IMR-90 (cell line): ENCODE data around the gene SNX11. TPM values are rescaled to one million over a fixed set of nuclear protein-coding genes. Genes with fewer than 3 reads are reported as not detected.
"Not testable (repeated sequence)": the region's sequence is repeated elsewhere in the genome, so short reads cannot be mapped to it uniquely, and the experiment has no call there.

ENCODE experiments used
- ATAC-seq: fragments of 200-7000 bp; cut with Tn5 transposase; 2 replicates; pipeline ENCODE4 v1.9.1; 2020; ENCODE audit warnings: low read depth, mild to moderate bottlenecking, moderate library complexity
- BruUV-seq: library from RNA; stranded (reverse); fragments of 400-500 nt; replicated peaks from 2 replicates; lab custom pipeline; 2021; lab: Mats Ljungman, UMichigan
- CTCF ChIA-PET: fragments of 300-600 bp; formaldehyde crosslinking; extraction: SDS; loops from one replicate; lab custom pipeline; 2021; ENCODE audit warnings: antibody characterized with exemption; lab: Yijun Ruan, JAX
- POLR2A ChIA-PET: fragments of 300-600 bp; sonication (Branson Sonifier 250); formaldehyde crosslinking; loops from one replicate; lab custom pipeline; 2022; ENCODE audit warnings: antibody characterized with exemption; ENCODE audit not compliant: unreplicated experiment; lab: Charles Lee
- DNase-seq: peaks from one replicate; pipeline ENCODE4 v3.0.0; 2013
- H2AFZ ChIP-seq: replicated peaks from 2 replicates; pipeline ENCODE3; 2013; ENCODE audit warnings: low read length, mild to moderate bottlenecking; ENCODE audit not compliant: poor library complexity
- H2AK5ac ChIP-seq: 2 replicates; pipeline ENCODE4 v1.6.1; 2013; ENCODE audit warnings: low read depth, low read length, inconsistent platforms
- H2AK9ac ChIP-seq: replicated peaks from 2 replicates; pipeline ENCODE3; 2013; ENCODE audit warnings: mild to moderate bottlenecking, low read depth, low read length, moderate library complexity; ENCODE audit not compliant: poor library complexity
- H2BK120ac ChIP-seq: 2 replicates; pipeline ENCODE4 v1.6.1; 2013; ENCODE audit warnings: low read depth, low read length, inconsistent platforms
- H2BK15ac ChIP-seq: 3 replicates; pipeline ENCODE4 v1.6.1; 2013; ENCODE audit warnings: low read depth, low read length, inconsistent platforms
- H2BK20ac ChIP-seq: 2 replicates; pipeline ENCODE4 v1.6.1; 2013; ENCODE audit warnings: low read depth, mild to moderate bottlenecking, inconsistent platforms, low read length, moderate library complexity
- H2BK5ac ChIP-seq: 2 replicates; pipeline ENCODE4 v1.6.1; 2013; ENCODE audit warnings: mild to moderate bottlenecking, low read depth, low read length, inconsistent platforms; ENCODE audit not compliant: poor library complexity, severe bottlenecking
- H3K14ac ChIP-seq: replicated peaks from 2 replicates; pipeline ENCODE4 v1.6.1; 2013; ENCODE audit warnings: low read depth, low read length, inconsistent platforms
- H3K18ac ChIP-seq: 2 replicates; pipeline ENCODE4 v1.6.1; 2013; ENCODE audit warnings: low read depth, low read length, control low read depth
- H3K23ac ChIP-seq: 2 replicates; pipeline ENCODE4 v1.6.1; 2013; ENCODE audit warnings: low read depth, low read length, inconsistent platforms
- H3K27ac ChIP-seq: 2 replicates; pipeline ENCODE4 v1.5.1; 2013; ENCODE audit warnings: mild to moderate bottlenecking, control low read depth, low read length; ENCODE audit not compliant: insufficient read depth
- H3K27me3 ChIP-seq: 2 replicates; pipeline ENCODE4 v1.6.1; 2013; ENCODE audit warnings: low read length; ENCODE audit not compliant: control insufficient read depth, insufficient read depth
- H3K36me3 ChIP-seq: 2 replicates; pipeline ENCODE4 v1.6.1; 2013; ENCODE audit warnings: low read length, mixed read lengths; ENCODE audit not compliant: control insufficient read depth, insufficient read depth
- H3K4ac ChIP-seq: 2 replicates; pipeline ENCODE4 v1.6.1; 2013; ENCODE audit warnings: low read depth, low read length, inconsistent platforms
- H3K4me1 ChIP-seq: 2 replicates; pipeline ENCODE4 v1.6.1; 2013; ENCODE audit warnings: low read length, mixed read lengths; ENCODE audit not compliant: control insufficient read depth, insufficient read depth
- H3K4me2 ChIP-seq: 2 replicates; pipeline ENCODE4 v1.6.1; 2013; ENCODE audit warnings: low read depth, mild to moderate bottlenecking, control low read depth, low read length, moderate library complexity
- H3K4me3 ChIP-seq: 2 replicates; pipeline ENCODE4 v1.5.1; 2013; ENCODE audit warnings: low read depth, mild to moderate bottlenecking, control low read depth, low read length, moderate library complexity; ENCODE audit not compliant: insufficient read depth
- H3K56ac ChIP-seq: 2 replicates; pipeline ENCODE4 v1.6.1; 2013; ENCODE audit warnings: low read length, inconsistent platforms; ENCODE audit not compliant: insufficient read depth; ENCODE audit errors: extremely low read depth
- H3K79me1 ChIP-seq, 2 experiments: 2 replicates each; pipeline ENCODE4 v1.6.1; 2013; ENCODE audit warnings: low read length in 2 of 2, inconsistent platforms in 1 of 2, low read depth in 1 of 2
- H3K9ac ChIP-seq: 2 replicates; pipeline ENCODE4 v1.6.1; 2013; ENCODE audit warnings: low read depth, low read length, control low read depth
- H3K9me1 ChIP-seq: 2 replicates; pipeline ENCODE4 v1.6.1; 2013; ENCODE audit warnings: low read length, inconsistent platforms; ENCODE audit not compliant: insufficient read depth
- H3K9me3 ChIP-seq: 2 replicates; pipeline ENCODE4 v1.6.1; 2013; ENCODE audit warnings: low read length; ENCODE audit not compliant: control insufficient read depth, insufficient read depth
- H4K20me1 ChIP-seq: 2 replicates; pipeline ENCODE4 v1.6.1; 2013; ENCODE audit warnings: low read length, inconsistent platforms; ENCODE audit not compliant: insufficient read depth
- H4K5ac ChIP-seq: 2 replicates; pipeline ENCODE4 v1.6.1; 2013; ENCODE audit warnings: mild to moderate bottlenecking, low read depth, low read length, control low read depth
- H4K8ac ChIP-seq, 2 experiments: 2 replicates each; pipeline ENCODE4 v1.6.1; 2013; ENCODE audit warnings: low read depth in 2 of 2, low read length in 2 of 2, control low read depth in 1 of 2, inconsistent platforms in 1 of 2
- H4K91ac ChIP-seq: 2 replicates; pipeline ENCODE4 v1.6.1; 2013; ENCODE audit warnings: low read depth, low read length, inconsistent platforms; ENCODE audit not compliant: insufficient read depth
- WGBS, 2 experiments: methylation state at CpG; one replicate each; pipeline versions ENCODE4 v1.1.5 to v1.1.7; 2013; ENCODE audit warnings: missing lambda C conversion rate in 2 of 2; ENCODE audit not compliant: insufficient read length in 1 of 2; ENCODE audit errors: extremely low coverage in 2 of 2; 5-methylcytosine and 5-hydroxymethylcytosine counted together
- dilution Hi-C: fragments of 300-500 bp; cut with HindIII; formaldehyde crosslinking; loops from one replicate; pipeline ENCODE4 v1.14.3; 2018; ENCODE audit warnings: low sequenced_read_pairs; ENCODE audit not compliant: unreplicated experiment
- in situ Hi-C: fragments of 300-500 bp; cut with MboI; formaldehyde crosslinking; loops from 3 replicates; pipeline ENCODE4 v1.14.3; 2019; ENCODE audit warnings: low sequenced_read_pairs, inconsistent platforms, mixed read lengths
- intact Hi-C: fragments of 100-400 bp; cut with micrococcal nuclease; formaldehyde crosslinking; loops from 2 replicates; pipeline ENCODE4 v1.10.0; 2022
- polyA plus RNA-seq, 3 experiments: library from polyadenylated mRNA; depleted of rRNA; stranded (reverse); fragments of >200 nt; gene quantifications; 2 replicates each; pipeline ENCODE4 v1.2.3, GENCODE V29; 2012; ENCODE audit warnings: low replicate concordance in 1 of 3
- total RNA-seq: library from RNA; depleted of rRNA; stranded (reverse); fragments of >200 nt; gene quantifications from 2 replicates; pipeline ENCODE4 v1.2.3, GENCODE V29; 2012

Gene SNX11
- total and polyA plus RNA-seq, 2 of the 4 experiments (the other 2 are of a cell fraction), result 14.7 to 16.9 TPM

DNA sequence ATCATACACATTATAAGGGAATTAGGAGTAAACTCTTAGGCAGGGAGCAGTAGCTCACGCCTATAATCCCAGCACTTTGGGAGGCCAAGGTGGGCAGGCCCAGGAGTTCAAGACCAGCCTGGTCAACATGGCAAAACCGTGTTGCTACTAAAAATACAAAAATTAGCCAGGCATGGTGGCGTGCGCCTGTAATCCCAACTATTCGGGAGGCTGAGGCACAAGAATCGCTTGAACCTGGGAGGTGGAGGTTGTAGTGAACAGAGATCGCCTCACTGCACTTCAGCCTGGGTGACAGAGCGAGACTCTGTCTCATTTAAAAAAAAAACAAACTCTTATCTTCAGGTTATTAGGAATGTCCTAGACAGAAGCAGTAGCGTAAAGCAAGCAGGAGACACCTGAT lies 34.8 kb upstream of the SNX11 start:
- in situ Hi-C loops, H4K5ac ChIP-seq, H2BK5ac ChIP-seq, H4K8ac ChIP-seq, H3K4me2 ChIP-seq, ATAC-seq, H3K18ac ChIP-seq, H2AK5ac ChIP-seq, H3K9me1 ChIP-seq, H2BK20ac ChIP-seq, H4K20me1 ChIP-seq, H4K91ac ChIP-seq, H3K4ac ChIP-seq, H3K4me3 ChIP-seq, H3K56ac ChIP-seq, H2AFZ ChIP-seq, H3K23ac ChIP-seq, dilution Hi-C loops, H3K9me3 ChIP-seq, H3K4me1 ChIP-seq, H3K27ac ChIP-seq, H2AK9ac ChIP-seq, intact Hi-C loops, H3K27me3 ChIP-seq, H3K9ac ChIP-seq, H2BK120ac ChIP-seq, H3K14ac ChIP-seq, POLR2A ChIA-PET, H2BK15ac ChIP-seq, BruUV-seq, DNase-seq: not testable (repeated sequence)
- CTCF ChIA-PET, result interaction anchor here (0.6 to 1.6 kb wide), 2 partner anchors 31 to 46 kb away, joined by 3 to 6 read pairs; no protein-coding TSS in a partner anchor
- H3K36me3 ChIP-seq, result peaks cover 39% of the 10 kb centered on the region
- peaks cover 30 to 36% of the 10 kb centered on the region in 2 experiments for H3K79me1 ChIP-seq
- no CpG with 5 or more reads among the region's 9 CpGs for WGBS, 2 experiments
